GM10266 (cell line): Measurements from ENCODE around the gene RNF14.

Source experiments
- DNase-seq: peaks from one replicate; pipeline ENCODE4 v3.0.0; 2012; ENCODE audit errors: extremely low spot score
- TF ChIP-seq, protein P1 (sequence below): IDR thresholded peaks from 2 replicates; pipeline ENCODE4 v1.5.1; 2012; ENCODE audit warnings: mild to moderate bottlenecking, low read depth; ENCODE audit not compliant: control insufficient read depth, insufficient read depth; ENCODE audit errors: missing control alignments

The RNF14 gene

DNA sequence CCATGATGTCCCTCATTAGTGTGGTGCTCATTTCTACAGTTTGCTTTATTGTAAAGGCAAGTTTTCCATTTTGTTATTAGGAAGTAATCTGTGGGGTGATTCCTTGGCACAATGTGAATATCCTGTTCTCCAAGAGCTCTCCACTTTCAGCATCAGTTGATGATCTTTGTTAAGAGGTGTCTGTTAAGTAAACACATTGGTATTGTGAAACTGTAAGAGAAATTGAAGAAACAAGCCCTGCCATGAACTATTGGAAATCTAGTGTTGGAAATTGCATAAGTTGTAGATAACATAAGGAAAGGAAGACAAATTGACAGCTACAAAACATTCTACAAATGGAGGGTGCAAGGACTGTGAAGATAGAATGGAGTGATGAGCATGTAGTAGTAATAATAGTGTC lies 17.2 kb downstream of the RNF14 start:
- TF ChIP-seq, protein P1, sequence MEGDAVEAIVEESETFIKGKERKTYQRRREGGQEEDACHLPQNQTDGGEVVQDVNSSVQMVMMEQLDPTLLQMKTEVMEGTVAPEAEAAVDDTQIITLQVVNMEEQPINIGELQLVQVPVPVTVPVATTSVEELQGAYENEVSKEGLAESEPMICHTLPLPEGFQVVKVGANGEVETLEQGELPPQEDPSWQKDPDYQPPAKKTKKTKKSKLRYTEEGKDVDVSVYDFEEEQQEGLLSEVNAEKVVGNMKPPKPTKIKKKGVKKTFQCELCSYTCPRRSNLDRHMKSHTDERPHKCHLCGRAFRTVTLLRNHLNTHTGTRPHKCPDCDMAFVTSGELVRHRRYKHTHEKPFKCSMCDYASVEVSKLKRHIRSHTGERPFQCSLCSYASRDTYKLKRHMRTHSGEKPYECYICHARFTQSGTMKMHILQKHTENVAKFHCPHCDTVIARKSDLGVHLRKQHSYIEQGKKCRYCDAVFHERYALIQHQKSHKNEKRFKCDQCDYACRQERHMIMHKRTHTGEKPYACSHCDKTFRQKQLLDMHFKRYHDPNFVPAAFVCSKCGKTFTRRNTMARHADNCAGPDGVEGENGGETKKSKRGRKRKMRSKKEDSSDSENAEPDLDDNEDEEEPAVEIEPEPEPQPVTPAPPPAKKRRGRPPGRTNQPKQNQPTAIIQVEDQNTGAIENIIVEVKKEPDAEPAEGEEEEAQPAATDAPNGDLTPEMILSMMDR, result no peak
- DNase-seq, result no peak

DNA sequence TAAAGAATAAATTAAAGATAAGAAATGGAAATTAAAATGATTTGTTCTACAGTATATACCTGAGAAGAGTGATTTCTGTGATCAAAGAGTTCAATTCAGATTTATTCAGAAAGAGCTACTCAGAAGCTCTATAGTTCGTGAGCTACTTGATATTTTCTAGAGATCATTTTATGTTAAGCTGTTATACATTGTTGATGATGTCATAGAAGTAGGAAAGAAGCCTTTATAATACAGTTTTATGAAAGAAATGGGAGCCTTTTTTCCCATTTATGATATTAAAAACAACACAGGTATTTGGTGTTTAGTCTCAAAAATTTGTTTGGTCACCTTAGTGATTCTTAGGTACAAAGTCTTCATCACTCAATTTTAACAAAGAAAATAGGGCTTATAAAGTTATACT lies 20.8 kb downstream of the RNF14 start:
- TF ChIP-seq, protein P1, result no peak

DNA sequence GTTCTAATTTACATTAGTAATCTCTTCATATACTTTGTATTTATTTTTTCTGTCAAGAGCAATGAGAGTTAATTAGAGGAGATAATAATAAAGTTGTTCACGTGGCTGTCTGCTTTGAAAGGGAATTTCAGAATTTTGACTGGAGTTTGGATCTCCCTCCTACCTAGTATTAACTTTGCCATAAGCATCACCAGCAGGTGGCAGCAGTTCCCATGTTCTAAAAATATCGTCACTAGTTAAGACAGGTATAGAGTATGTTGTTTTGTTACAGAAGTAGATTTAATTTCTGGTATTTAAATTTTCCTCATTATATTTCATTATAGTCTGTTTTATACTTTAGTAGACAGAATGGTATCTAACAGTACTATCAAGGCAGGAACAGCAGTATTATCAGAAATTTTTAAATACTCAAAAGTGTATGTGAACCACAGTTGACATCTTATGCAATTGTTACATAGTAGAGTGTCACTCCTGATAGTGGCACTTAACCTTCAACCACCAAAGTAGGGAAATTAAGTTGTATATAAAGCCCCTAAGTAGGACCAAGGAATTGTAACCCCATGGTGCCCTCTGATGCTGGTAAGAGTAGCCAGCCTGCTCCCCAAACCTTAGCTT lies 23.6 kb downstream of the RNF14 start:
- TF ChIP-seq, protein P1, result peak; percentile 72
- DNase-seq, result peak; percentile 57

More for the DNA sequence above, 20.8 kb downstream of the RNF14 start:
- no peak for DNase-seq

DNA sequence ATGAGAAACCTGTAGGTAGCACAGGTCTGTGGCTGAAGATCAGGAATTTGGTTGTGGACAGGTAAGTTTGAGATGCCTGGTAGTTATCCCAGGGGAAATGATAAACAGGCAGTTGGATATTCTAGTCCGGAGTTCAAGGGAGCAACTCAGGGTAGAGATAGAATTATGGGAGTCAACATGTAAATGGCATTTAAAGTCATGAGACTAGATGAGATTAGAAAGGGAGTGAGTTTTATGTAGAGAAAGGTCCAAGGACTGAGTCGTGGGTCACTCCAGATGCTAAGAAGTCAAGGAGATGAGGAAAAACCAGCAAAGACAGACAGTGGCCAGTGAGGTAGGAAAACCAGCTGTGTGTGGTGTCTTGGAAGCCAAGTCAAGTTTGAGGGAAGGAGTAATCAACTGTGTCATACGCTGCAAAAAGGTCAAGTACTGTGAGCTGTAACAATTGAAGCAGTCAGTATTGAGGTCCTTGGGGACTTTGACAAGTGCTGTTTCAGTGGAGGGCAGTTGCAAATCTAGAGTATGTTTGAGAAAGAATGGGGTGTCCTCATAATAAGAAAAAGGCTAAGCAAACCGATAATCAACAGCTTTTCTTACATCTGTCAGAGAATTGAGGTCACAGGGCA lies 25.7 kb downstream of the RNF14 start:
- no peak for DNase-seq
- TF ChIP-seq, protein P1, result no peak

DNA sequence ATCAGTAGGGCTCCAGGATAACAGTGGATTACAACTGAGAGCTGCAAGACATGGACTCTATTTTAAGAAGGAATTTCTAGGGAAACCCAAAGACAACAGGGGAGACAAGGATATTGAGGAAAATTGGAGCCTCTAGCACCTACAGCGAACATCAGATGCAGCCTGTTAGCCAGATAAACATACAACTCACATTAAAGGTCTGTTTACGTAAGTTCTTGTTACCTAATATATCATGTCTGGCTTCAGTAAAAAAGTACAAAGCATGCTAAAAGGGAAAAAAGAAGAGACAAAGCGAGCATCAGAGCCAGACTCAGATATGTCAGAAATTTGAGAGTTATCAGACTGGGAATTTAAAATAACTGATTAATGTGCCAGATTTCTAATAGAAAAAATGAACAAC lies 26.8 kb downstream of the RNF14 start:
- DNase-seq, result no peak
- TF ChIP-seq, protein P1, result no peak

DNA sequence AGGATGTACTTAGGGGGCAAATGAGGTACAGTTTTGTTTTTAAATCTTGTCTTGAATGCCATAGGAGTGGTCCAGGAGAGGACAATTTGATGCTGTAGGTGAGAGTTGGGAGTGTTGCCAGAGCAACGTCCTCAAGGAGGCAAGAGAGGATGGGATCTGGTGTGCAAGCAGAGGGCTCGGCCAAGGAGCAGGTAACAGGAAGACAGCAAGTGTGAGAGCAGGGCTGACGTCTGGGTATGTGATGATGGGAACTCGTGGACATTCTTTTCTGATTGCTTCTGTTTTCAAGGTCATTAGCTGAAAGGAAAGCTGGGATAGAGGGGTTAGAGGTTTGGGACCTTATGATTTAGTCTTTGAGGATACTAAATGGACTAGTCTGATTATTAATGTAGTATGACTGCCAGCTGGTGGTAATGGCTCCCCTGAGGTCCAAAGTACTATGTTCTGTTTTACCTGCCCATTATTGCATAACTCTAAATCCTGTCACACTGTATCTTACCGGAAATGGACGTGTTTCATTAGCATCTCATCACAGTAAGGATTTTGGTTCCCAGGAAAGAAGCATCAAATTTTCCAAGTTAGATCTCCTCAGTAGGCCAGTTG lies 28.6 kb downstream of the RNF14 start:
- TF ChIP-seq, protein P1, result no peak
- no peak for DNase-seq

DNA sequence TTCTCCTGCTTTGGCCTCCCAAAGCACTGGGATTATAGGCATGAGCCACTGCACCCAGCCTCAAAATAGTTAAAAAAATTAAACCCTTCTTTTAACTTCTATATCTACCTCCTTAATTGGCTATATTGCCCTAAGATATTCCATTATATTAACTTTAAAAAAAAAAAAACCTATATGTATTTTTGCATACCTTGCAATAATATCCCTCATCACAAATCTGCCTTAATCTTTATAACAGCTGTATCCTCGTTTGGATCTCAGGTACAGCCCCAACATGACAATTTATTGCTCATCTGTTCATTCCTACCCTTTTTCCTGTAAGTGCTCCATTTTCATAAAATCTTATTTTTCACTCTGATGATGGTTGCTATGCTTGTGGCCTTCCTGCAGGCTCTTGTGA lies 31.3 kb downstream of the RNF14 start:
- TF ChIP-seq, protein P1, result no peak
- no peak for DNase-seq
